Daoy (cell line): Measurements from ENCODE around the gene ZNF22. TPM values are rescaled to one million over a fixed set of nuclear protein-coding genes. Genes with fewer than 3 reads are reported as not detected.

ENCODE experiments used
- DNase-seq: peaks from one replicate; pipeline ENCODE4 v3.0.0-alpha.2; 2015; ENCODE audit warnings: low read depth
- total RNA-seq: library from RNA; depleted of rRNA; stranded (reverse); fragments of >200 nt; shearing (Covaris generic); gene quantifications from 2 replicates; pipeline ENCODE4 v1.2.3, GENCODE V29; 2014

Gene ZNF22
- total RNA-seq, 1 experiment from 2014 or later = 31.5 TPM

GRCh38 chr10:44977287-44978212, 23.2 kb upstream of the ZNF22 start:
- DNase-seq = no peak

- no peak for DNase-seq
Measured at GRCh38 chr10:44978213-44978569, 22.5 kb upstream of the ZNF22 start.

GRCh38 chr10:44978570-44979280, 22.0 kb upstream of the ZNF22 start, which contains the start of gene DEPP1:
TSS of gene DEPP1 (minus strand) at chr10:44978809. CDS start at chr10:44978030, 779 bp downstream.
- DNase-seq = peak; percentile 85

- no peak for DNase-seq
Measured at GRCh38 chr10:44979281-44980191, 21.2 kb upstream of the ZNF22 start.

GRCh38 chr10:44980309-44981171, 20.2 kb upstream of the ZNF22 start:
- no peak for DNase-seq

- DNase-seq = peak; percentile 81
Measured at GRCh38 chr10:44981172-44982113, 19.3 kb upstream of the ZNF22 start.

- DNase-seq = peak; percentile 76
Measured at GRCh38 chr10:44982114-44982460, 18.6 kb upstream of the ZNF22 start.

GRCh38 chr10:44982496-44982895, 18.2 kb upstream of the ZNF22 start:
- no peak for DNase-seq

- DNase-seq = no peak
Measured at GRCh38 chr10:44983066-44983894, 17.4 kb upstream of the ZNF22 start.

- no peak for DNase-seq
Measured at GRCh38 chr10:44983895-44984278, 16.8 kb upstream of the ZNF22 start.

- DNase-seq = no peak
Measured at GRCh38 chr10:44984671-44985101, 16.0 kb upstream of the ZNF22 start.

- DNase-seq = no peak
Measured at GRCh38 chr10:44985175-44985681, 15.5 kb upstream of the ZNF22 start.

- DNase-seq = no peak
Measured at GRCh38 chr10:44986179-44986578, 14.5 kb upstream of the ZNF22 start.

GRCh38 chr10:44986670-44987069, 14.1 kb upstream of the ZNF22 start:
- no peak for DNase-seq

GRCh38 chr10:44988957-44989585, 11.7 kb upstream of the ZNF22 start:
- no peak for DNase-seq

- DNase-seq = no peak
Measured at GRCh38 chr10:44989597-44990301, 11.0 kb upstream of the ZNF22 start.

- DNase-seq = no peak
Measured at GRCh38 chr10:44990302-44990655, 10.4 kb upstream of the ZNF22 start.

GRCh38 chr10:44990965-44991364, 9.8 kb upstream of the ZNF22 start:
- no peak for DNase-seq
